Measurements from ENCODE around the gene ZNF668. TPM values are rescaled to one million over a fixed set of nuclear protein-coding genes. Genes with fewer than 3 reads are reported as not detected.
"Not testable (repeated sequence)": the region's sequence is repeated elsewhere in the genome, so short reads cannot be mapped to it uniquely, and the experiment has no call there.

ZNF668 gene
- total RNA-seq, 2 donors from 2014 or later, result 14.5 to 32.7 TPM

- DNase-seq (ENCODE audit: low spot score in 2 of 2), result peak in 1 of 2 donors; percentile 53
- peaks cover 0 to 14% of the 10 kb centered on the region in 2 donors for H3K36me3 Mint-ChIP-seq
- peak; percentile 81 to 89 for ATAC-seq
- peak overlapping the region; percentile 94 for H3K27ac Mint-ChIP-seq
- no peaks in the 10 kb centered on the region for H3K9me3 Mint-ChIP-seq
Observed at GRCh38 chr16:31107465-31107867, 33.4 kb upstream of the ZNF668 start.

- Mint-ChIP-seq H3K9me3 (no peaks in the 10 kb centered on the region), H3K36me3 (peaks cover 0 to 14% of the 10 kb centered on the region in 2 donors), H3K27ac (peak overlapping the region; percentile 94)
- ATAC-seq, result no peak
- no peak for DNase-seq (ENCODE audit: low spot score in 2 of 2)
Observed at GRCh38 chr16:31106509-31107464, 32.7 kb upstream of the ZNF668 start.

DNA sequence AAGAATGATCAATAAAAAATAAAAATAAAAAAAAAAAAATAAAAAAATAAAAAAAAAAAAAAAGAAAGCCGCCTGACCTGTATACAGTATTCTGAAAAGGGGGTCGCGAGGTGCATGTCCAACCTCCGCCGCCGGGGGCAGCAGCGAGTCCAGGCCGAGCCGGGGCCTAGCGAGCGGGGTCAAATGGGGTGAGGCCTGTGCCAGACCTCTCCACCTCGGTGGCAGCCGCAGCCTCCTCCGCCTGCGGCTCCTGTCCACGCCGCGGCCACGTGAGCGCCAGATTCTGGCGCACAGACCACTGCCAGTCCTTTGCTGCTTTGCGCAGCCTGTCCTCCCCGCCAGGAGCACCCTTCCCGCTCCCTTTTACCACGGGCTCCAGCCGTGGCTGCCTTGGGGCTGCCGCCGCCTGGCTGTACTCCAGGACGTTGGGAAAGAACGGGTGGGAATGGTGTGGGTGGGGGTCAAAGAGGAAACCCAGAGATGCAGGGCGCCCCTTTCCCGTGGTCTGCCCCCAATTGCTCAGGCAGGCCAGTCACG, 31.7 kb upstream of the ZNF668 start:
- DNase-seq (ENCODE audit: low spot score in 2 of 2) (peak; percentile 84 to 96), ATAC-seq (peak; percentile 49 to 66)
- peak overlapping the region; percentile 22 to 82 for H3K27ac Mint-ChIP-seq
- peaks cover 0 to 14% of the 10 kb centered on the region in 2 donors for H3K36me3 Mint-ChIP-seq
- H3K9me3 Mint-ChIP-seq, result no peaks in the 10 kb centered on the region

GRCh38 chr16:31100876-31101641, 27.0 kb upstream of the ZNF668 start:
- not testable (repeated sequence) for DNase-seq (ENCODE audit: low spot score in 2 of 2); H3K27ac Mint-ChIP-seq; ATAC-seq; H3K36me3 Mint-ChIP-seq; H3K9me3 Mint-ChIP-seq

DNA sequence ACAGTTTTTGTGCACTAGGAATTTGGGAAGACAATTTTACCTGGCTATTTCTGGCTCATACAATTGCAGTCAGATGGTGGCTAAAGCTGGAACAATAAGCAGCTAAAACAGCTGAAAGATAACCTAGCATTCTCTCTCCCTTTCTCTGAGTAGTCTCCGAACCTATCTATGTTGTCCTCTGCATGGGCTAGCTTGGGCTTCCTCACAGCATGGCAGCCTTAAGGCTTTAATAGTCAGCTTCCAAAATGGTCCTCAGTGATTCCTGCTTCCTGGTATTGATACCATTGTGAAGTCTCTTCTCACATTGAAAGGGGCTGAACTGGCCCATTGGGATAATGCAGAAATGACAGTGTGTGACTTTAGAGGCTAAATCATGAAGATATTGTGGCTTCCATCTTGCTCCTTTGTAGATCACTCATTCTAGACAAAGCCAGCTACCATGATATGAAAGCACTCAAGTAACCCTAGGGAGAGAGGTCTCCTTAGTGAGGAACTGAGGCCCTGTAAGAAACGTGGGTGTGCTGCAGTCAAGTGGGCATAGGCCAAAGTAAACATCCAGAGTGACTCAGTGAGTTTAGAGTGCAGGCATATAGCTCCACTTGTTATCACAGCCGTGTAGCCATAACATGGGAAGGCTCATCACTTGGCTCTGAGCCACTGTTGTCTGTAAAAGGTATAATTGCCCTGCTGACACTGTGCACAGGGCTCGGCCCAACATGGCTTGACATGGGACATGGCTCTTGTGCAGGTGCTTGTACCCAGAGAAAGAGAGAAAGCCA, 26.0 kb upstream of the ZNF668 start:
- Mint-ChIP-seq H3K36me3 (no peaks in the 10 kb centered on the region), H3K27ac (peak overlapping the region in 1 of 2 donors; percentile 4), H3K9me3 (no peaks in the 10 kb centered on the region)
- no peak for ATAC-seq
- no peak for DNase-seq (ENCODE audit: low spot score in 2 of 2)

DNA sequence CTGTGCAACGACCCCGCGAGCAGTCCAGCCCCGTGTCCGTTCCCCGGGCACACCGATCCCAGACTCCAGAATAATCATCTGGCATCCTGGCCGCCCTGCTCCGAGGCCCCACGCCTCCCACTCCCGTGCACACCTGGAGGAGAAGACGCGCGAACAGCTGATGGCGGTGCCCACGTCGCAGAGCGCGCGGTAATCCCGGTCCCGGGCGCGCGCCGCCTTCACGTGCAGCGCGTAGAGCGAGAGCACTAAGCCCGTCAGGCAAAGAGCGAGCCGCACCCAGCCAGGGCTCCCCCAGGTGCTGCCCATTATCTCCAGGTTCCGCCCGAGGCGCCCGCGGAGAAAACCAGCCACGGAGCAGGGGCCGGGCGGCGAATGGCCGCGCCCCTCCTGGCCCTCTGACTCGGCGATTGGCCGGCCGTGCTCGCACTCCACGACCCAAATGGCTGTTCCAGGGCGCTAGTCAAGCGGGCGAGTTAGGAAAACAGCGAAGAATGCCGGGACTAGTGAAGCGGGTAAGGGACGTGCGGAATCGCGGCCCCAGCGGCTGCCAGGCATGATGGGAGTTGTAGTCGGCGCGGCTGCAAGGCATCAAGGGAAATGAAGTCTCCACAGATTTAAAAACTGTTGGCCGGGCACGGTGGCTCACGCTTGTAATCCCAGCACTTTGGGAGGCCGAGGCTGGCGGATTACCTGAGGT, 20.5 kb upstream of the ZNF668 start, which contains the start of gene VKORC1:
VKORC1 (minus strand) TSS at position 374 of the 697 bp plus-strand sequence; CDS start at position 306, 68 bp downstream.
- DNase-seq (ENCODE audit: low spot score in 2 of 2), result peak; percentile 87 to 90
- Mint-ChIP-seq H3K9me3 (no peaks in the 10 kb centered on the region), H3K27ac (peak within 1 kb of the TSS; percentile 95 to 97), H3K36me3 (peaks cover 7 to 15% of the 10 kb centered on the region in 2 donors)
- ATAC-seq, result peak; percentile 91

DNA sequence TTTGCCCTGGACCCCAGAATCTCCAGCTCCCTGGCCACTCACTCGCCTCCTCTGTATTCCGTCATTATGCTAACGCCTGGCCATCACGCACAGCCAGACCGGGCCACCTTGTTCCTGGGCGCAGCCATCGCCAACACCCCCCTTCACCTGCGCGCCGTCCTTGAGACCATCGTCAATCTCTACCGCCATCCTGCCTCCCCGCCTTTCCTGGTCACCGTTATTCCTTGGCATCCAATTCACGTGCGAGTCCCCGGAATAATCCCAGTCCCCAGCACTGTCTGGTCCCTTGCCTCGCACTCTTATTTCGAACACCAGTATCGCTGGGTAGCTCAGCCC, 20.0 kb upstream of the ZNF668 start:
- Mint-ChIP-seq H3K9me3 (no peaks in the 10 kb centered on the region), H3K27ac (peak overlapping the region; percentile 95 to 97), H3K36me3 (peaks cover 7 to 15% of the 10 kb centered on the region in 2 donors)
- ATAC-seq, result peak in 1 of 2 donors; percentile 5
- DNase-seq (ENCODE audit: low spot score in 2 of 2), result no peak

GRCh38 chr16:31093132-31093703, 19.2 kb upstream of the ZNF668 start:
- no peak for DNase-seq (ENCODE audit: low spot score in 2 of 2)
- peaks cover 7 to 15% of the 10 kb centered on the region in 2 donors for H3K36me3 Mint-ChIP-seq
- no peak for ATAC-seq
- no peaks in the 10 kb centered on the region for H3K9me3 Mint-ChIP-seq
- no peak overlapping the region for H3K27ac Mint-ChIP-seq

- no peak overlapping the region for H3K27ac Mint-ChIP-seq
- H3K9me3 Mint-ChIP-seq, result no peaks in the 10 kb centered on the region
- peaks cover 7 to 15% of the 10 kb centered on the region in 2 donors for H3K36me3 Mint-ChIP-seq
- DNase-seq (ENCODE audit: low spot score in 2 of 2) (no peak), ATAC-seq (no peak)
Observed at GRCh38 chr16:31092330-31092729, 18.3 kb upstream of the ZNF668 start.

GRCh38 chr16:31090540-31090939, 16.5 kb upstream of the ZNF668 start:
- DNase-seq (ENCODE audit: low spot score in 2 of 2) (no peak), ATAC-seq (no peak)
- Mint-ChIP-seq H3K9me3 (no peaks in the 10 kb centered on the region), H3K36me3 (peaks cover 7 to 15% of the 10 kb centered on the region in 2 donors), H3K27ac (peak overlapping the region in 1 of 2 donors; percentile 96)

- Mint-ChIP-seq H3K36me3 (peaks cover 4 to 10% of the 10 kb centered on the region in 2 donors), H3K27ac (peak overlapping the region; percentile 27 to 84), H3K9me3 (no peaks in the 10 kb centered on the region)
- DNase-seq (ENCODE audit: low spot score in 2 of 2) (no peak), ATAC-seq (no peak)
Observed at GRCh38 chr16:31089199-31089598, 15.2 kb upstream of the ZNF668 start.

DNA sequence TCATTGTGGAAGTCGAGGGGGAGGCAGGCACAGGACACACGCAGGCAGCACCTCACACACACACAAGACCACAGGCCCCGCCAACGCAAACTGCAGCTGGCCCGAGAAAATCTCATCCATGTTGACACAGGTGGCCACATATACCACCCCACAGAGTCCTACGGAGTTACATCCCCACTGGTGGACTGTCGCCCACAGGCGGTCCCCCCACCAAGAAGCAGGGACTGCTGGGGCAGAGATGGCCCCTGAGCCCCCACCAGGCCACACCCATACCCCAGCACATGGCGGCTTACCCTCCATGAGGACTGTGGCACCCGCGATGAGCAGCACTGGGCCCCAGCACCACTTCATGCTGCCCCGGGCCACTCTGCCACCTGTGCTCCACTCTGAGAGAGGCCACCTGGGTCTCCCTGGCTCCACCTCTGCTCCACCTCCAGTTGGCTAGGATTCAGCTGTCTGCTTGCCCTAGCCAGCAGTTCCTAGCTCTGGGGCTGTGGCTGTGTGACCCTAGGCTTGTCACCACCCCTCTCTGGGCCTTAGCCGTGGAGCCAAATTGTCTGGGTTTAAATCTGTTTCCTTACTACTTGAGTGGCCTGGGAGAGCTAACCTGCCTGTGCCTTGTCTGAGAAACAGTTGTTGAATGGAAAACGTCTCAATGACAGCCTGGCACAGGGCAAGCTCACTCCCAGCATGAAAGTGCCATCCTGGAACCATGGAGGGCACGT, 14.6 kb upstream of the ZNF668 start, which contains the start of gene PRSS53:
PRSS53 (minus strand) TSS at position 485 of the 725 bp plus-strand sequence; CDS start at position 351, 134 bp downstream.
- H3K27ac Mint-ChIP-seq, result peak within 1 kb of the TSS; percentile 27 to 84
- no peaks in the 10 kb centered on the region for H3K9me3 Mint-ChIP-seq
- DNase-seq (ENCODE audit: low spot score in 2 of 2), result no peak
- H3K36me3 Mint-ChIP-seq, result peaks cover 0 to 5% of the 10 kb centered on the region in 2 donors
- ATAC-seq, result no peak

GRCh38 chr16:31087971-31088370, 13.9 kb upstream of the ZNF668 start:
- peak overlapping the region in 1 of 2 donors; percentile 27 for H3K27ac Mint-ChIP-seq
- DNase-seq (ENCODE audit: low spot score in 2 of 2), result no peak
- no peak for ATAC-seq

GRCh38 chr16:31087481-31087880, 13.4 kb upstream of the ZNF668 start:
- Mint-ChIP-seq H3K27ac (peak overlapping the region in 1 of 2 donors; percentile 60), H3K9me3 (no peaks in the 10 kb centered on the region), H3K36me3 (peaks cover 0 to 5% of the 10 kb centered on the region in 2 donors)
- DNase-seq (ENCODE audit: low spot score in 2 of 2) (no peak), ATAC-seq (no peak)

More at GRCh38 chr16:31087971-31088370, 13.9 kb upstream of the ZNF668 start:
- Mint-ChIP-seq H3K36me3 (peaks cover 0 to 5% of the 10 kb centered on the region in 2 donors), H3K9me3 (no peaks in the 10 kb centered on the region)

- no peak for DNase-seq (ENCODE audit: low spot score in 2 of 2)
- ATAC-seq, result no peak
- Mint-ChIP-seq H3K9me3 (no peaks in the 10 kb centered on the region), H3K36me3 (peaks cover 0 to 5% of the 10 kb centered on the region in 2 donors), H3K27ac (peak overlapping the region in 1 of 2 donors; percentile 54)
Observed at GRCh38 chr16:31086629-31086906, 12.5 kb upstream of the ZNF668 start.

All from activated naive CD4-positive, alpha-beta T cell treated with anti-CD3 and anti-CD28 coated beads, Interleukin-2, amount 50 U/mL, for 72 hours (primary cell).